GM19099 (cell line): ENCODE data around the gene UGGT2.
A peak's percentile ranks its signal among the peaks of the same experiment; 100 is the strongest.

Experiments
- POLR2A ChIP-seq: IDR thresholded peaks from 3 replicates; pipeline ENCODE4 v1.6.1; 2011; ENCODE audit warnings: low read depth; ENCODE audit not compliant: insufficient read length; ENCODE audit errors: extremely low read depth

Gene UGGT2

DNA sequence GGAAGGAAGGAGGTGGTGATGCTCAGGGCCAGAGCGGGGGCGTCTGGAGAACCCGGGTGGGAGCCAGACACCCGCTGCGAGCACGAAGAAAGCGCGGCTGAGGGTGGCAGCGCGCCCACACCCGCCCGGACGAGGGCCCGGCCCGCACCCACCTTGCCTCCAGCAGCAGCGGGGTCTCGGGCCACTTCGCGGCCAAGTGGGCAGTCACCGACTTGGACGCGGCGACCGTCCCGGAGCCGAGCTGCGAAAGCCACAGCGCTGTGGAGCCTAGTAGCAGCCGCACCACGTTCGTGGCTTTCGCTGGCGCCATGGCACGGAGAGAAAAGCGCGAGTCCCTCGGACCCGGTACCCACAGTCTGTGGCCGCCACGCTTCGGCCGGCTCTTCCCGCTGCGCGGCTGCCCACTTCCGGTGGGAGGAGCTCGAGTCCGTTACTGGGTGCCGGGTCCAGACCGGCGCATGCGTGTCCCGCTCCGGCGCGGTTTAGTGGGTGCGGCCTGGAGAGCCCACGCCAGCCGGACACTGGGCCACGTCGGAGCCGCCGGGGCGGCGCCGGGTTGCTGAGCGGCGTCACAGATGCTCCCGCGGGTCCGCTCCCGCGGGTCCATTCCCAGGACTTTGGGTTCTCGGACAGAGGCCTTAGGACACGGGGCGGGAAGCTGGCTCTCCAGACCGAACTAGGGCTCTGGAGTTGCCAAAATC lies at the start of gene UGGT2:
UGGT2 (minus strand) TSS at position 399 of the 701 bp plus-strand sequence; CDS start at position 310, 89 bp downstream.
- TF ChIP-seq POLR2A = peak; percentile 79

DNA sequence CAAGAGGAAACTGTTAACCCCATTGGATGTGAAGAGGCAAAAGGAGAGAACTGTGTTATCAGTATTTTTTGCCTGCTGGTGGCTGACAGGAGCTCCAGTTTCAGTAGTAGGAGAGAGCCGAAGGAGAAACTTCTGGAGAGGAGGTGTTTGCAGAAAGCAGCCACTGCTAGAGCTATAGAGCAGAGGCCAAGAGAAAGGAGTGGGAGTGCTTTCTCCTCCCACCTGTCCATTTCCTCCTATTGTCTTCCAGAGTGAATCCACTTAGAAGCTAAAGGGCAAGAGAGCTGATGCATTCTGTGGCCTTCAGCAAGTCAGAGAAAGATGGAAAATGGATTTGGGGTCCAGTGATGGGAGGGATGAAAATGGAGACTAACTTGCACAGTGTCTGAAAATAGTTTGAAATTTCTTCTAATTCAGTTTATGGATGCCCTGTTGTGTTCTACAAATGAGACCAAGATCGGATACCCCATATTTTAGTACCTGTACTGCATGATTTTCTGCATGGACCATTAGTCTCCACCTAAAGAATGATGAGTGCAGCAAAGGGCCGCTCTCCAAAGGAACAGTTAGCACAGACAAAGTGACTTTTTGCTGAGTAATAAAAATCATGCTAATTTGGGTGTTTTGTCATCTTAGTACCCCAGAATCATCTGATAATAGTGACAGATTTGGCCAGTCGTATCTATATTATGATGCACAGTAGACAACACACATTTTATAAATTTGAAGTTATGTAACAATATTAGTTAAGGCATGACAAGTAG lies 47.4 kb upstream of the UGGT2 start:
- no peak for TF ChIP-seq POLR2A

DNA sequence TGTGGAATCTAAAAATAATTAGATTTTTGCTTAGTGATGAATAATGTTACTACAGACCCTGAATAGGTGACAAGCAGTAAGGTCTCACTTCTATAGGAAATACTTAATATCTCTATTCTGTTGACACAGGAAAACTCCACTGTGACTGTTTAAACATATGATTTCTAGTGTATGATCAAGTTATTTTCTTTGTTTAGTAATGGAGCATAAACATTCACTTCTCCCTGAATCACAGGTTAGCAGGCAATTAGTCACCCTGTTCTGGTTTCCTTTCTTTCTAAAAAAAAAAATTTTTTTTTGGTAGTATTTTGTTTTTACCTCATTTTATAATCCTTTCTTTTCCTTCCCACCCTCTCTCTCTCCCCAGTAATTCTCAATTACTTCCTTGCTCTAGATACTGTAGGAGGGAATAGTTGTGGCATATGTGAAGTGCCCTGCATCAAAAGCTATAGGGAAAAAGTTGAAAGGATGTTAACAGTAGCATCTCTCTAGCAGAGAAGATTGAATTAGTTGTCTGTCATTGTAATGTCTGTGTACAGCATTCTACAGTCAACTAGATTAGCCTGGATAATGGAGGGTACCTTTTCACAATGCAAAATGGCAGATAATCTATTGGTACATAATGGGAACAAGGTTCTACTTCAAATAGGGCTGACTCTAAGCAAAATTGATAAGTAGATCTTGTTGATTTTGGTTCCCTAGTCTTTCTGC lies 40.2 kb upstream of the UGGT2 start:
- no peak for TF ChIP-seq POLR2A

- no peak for TF ChIP-seq POLR2A
Observed at GRCh38 chr13:96091164-96092117, 38.2 kb upstream of the UGGT2 start.

DNA sequence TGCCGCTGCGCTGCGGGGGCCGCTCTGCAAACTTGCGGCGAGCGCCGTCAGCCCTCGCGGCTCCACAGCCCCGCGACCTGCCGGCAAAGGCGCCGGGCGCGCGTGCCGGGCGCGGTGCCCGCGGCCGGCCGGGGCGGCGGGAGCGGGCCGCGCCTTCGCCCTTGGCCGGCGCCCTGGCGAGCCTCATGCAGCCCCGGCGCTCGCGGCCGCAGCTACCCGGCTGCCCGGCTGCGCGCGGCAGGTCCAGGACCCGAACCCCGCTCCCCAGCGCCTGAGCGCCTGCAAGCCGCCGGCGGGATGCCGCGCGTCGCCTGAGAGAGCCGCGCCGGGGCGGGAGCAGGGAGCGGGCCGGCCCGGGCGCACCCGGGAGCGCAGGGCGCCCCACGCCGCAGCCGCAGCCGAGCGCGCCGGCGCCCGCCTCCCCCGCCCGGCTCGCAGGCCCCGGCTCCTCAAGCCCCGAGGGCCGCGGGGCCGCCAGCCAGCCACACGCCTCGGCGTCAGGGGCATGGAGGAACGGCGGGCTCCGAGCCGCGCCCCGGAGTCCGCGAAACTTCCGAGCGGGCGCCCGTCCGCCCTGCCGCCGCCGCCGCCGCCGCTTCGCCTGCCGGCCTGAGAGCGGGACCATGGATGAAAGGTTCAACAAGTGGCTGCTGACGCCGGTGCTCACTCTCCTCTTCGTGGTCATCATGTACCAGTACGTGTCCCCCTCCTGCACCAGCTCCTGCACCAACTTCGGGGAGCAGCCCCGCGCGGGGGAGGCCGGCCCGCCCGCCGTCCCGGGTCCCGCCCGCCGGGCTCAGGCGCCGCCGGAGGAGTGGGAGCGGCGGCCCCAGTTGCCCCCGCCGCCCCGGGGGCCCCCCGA lies 37.3 kb upstream of the UGGT2 start:
- TF ChIP-seq POLR2A = no peak

- no peak for TF ChIP-seq POLR2A
Observed at GRCh38 chr13:96089749-96090239, 36.6 kb upstream of the UGGT2 start, which contains the start of gene HS6ST3. Gene HS6ST3, plus strand, starts transcription at chr13:96090107.

GRCh38 chr13:96089139-96089538 lies 35.9 kb upstream of the UGGT2 start:
- TF ChIP-seq POLR2A = no peak

DNA sequence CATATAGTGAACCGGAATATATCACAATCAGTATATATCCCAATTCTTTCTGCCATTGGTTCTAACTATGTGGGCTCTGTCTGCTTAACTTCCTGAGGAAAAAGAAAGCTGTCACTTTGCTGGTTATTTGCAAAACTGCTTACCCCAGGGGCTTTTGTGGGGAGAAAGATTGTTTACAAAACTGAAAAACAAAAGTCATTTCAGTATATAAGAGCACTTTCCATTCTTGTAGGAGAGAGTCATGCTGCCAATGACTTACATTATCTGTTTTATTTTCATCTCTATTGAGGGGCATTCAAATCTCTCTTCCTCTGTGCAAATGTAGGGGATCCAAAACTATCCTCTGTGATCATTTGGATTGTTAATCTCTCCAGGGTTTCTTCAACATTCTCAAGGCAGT lies 33.5 kb upstream of the UGGT2 start:
- no peak for TF ChIP-seq POLR2A

DNA sequence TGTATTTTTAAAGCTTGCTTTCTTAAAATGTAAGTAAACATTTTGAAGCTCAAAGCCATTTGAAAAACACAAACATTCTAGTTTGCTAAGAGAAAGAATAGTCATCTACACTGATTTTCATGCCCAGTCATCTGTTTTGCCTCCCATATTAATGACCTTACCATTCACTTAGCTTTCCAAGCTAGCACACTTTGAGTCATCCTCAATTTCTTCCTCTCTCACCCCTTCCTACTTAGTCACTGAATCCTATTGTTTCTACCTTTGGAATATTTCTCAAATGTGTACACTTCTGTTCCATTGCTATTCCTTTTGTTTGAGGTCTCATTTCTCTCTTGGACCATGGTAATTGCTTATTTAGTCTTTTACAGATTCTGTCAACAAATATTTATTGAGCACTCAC lies 29.4 kb upstream of the UGGT2 start:
- no peak for TF ChIP-seq POLR2A

GRCh38 chr13:96081888-96082287 lies 28.7 kb upstream of the UGGT2 start:
- no peak for TF ChIP-seq POLR2A

DNA sequence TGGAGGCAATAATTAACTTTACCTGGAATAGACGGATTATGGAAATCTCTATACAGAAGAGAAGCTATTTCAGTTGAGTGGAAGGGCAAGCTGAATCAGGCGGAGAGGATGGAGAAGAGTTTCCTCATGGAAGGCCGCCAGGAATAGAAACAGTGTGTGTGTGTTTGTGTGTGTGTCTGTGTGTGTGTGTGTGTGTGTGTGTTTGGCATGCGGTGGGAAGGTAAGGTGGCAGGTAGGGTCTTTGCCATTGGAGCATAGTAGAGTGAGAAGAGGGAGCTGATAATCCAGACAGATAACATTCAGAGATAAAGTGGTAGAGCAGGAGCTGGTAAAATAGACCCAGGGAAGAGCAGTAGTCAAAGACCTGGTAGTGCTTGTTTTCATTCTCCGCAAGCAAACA lies 27.5 kb upstream of the UGGT2 start:
- TF ChIP-seq POLR2A = no peak

DNA sequence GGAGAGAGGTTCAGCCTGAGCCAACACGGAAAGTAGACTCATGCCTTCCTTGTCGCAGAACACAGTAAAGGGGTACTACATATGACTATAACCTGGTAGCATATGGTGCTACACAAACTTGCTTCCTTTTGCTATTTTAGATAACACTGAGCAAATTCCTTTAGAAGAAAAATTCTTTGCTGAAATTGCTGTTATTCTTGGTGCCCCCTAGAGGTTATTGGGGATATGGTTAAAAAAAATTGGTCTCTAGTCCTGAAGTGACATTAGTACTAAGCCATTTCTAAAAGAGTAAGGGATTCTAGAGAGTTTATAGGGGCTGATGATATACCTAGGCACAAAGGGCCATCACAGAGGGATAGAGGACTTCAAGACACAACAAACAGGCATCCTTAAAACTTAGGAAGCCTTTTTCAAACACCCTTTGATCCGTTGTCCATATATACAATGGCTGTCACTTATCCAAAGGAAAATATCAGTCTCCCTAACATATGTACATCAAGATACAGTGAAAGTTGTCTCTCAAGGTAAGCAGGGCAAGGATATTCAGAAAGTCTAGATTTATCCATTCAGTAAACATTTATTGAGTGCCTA lies 22.8 kb upstream of the UGGT2 start:
- TF ChIP-seq POLR2A = no peak

GRCh38 chr13:96072392-96072791 lies 19.2 kb upstream of the UGGT2 start:
- no peak for TF ChIP-seq POLR2A

DNA sequence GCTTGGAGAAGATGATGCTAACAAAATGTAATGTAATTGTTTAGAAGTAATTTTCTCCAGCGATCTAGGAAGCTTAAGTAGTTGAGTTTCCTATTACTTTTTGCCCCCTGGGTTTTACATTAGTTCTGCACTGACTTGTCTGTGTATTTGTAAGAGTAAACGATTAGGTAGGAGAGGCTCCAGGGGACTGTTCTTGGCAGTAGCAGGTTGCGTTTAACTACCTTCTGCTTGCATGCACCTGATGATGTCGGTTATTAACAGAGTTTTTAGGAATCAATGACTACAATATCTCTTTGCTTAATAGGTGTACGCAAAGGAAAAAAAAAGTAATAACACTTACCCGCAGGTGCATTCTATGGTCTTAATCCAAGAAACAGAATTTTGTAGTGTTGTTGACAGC lies 18.3 kb upstream of the UGGT2 start:
- no peak for TF ChIP-seq POLR2A

GRCh38 chr13:96068729-96069128 lies 15.5 kb upstream of the UGGT2 start:
- TF ChIP-seq POLR2A = no peak
